ENCODE results near the gene TTC12. TPM values are rescaled to one million over a fixed set of nuclear protein-coding genes. Genes with fewer than 3 reads are reported as not detected.
A peak's percentile ranks its signal among the peaks of the same experiment; 100 is the strongest.

TTC12 gene
- total RNA-seq, 1 experiment from 2014 or later, result 30.5 TPM

- Mint-ChIP-seq H3K4me3 (ENCODE audit: unreplicated experiment) (no peak overlapping the region), H3K9me3 (ENCODE audit: unreplicated experiment) (no peaks in the 10 kb centered on the region), H3K27ac (ENCODE audit: low read depth, unreplicated experiment) (no peak overlapping the region), H3K4me1 (ENCODE audit: insufficient read depth, unreplicated experiment) (peaks cover 22% of the 10 kb centered on the region), H3K27me3 (ENCODE audit: insufficient read depth, unreplicated experiment) (no peaks in the 10 kb centered on the region), H3K36me3 (ENCODE audit: insufficient read depth, unreplicated experiment) (no peaks in the 10 kb centered on the region)
- ChIA-PET CTCF (interaction anchor here (1.2 kb wide), 2 partner anchors 91 to 97 kb away, joined by 3 read pairs; no protein-coding TSS in a partner anchor), POLR2A (interaction anchor here (1.3 to 1.9 kb wide), 3 partner anchors 9 to 12 kb away, joined by 3 to 8 read pairs (median 5); no protein-coding TSS in a partner anchor)
- no TSS peak for BruUV-seq (replicated peaks)
- intact Hi-C loops (cut with micrococcal nuclease), result no loop called here
- TF ChIP-seq, protein P1, sequence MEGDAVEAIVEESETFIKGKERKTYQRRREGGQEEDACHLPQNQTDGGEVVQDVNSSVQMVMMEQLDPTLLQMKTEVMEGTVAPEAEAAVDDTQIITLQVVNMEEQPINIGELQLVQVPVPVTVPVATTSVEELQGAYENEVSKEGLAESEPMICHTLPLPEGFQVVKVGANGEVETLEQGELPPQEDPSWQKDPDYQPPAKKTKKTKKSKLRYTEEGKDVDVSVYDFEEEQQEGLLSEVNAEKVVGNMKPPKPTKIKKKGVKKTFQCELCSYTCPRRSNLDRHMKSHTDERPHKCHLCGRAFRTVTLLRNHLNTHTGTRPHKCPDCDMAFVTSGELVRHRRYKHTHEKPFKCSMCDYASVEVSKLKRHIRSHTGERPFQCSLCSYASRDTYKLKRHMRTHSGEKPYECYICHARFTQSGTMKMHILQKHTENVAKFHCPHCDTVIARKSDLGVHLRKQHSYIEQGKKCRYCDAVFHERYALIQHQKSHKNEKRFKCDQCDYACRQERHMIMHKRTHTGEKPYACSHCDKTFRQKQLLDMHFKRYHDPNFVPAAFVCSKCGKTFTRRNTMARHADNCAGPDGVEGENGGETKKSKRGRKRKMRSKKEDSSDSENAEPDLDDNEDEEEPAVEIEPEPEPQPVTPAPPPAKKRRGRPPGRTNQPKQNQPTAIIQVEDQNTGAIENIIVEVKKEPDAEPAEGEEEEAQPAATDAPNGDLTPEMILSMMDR (IDR thresholded peaks at IDR 0.05; ENCODE audit: unreplicated experiment), result no peak
- DNase-seq (ENCODE audit: unreplicated experiment), result no peak
Measured at GRCh38 chr11:113396690-113397089, 82.3 kb downstream of the TTC12 start.

- H3K36me3 Mint-ChIP-seq (ENCODE audit: insufficient read depth, unreplicated experiment), result no peaks in the 10 kb centered on the region
- no peak for DNase-seq (ENCODE audit: unreplicated experiment)
- intact Hi-C loops (cut with micrococcal nuclease), result no loop called here
- TF ChIP-seq, protein P1 (IDR thresholded peaks at IDR 0.05; ENCODE audit: unreplicated experiment), result no peak
- no peak overlapping the region for H3K27ac Mint-ChIP-seq (ENCODE audit: low read depth, unreplicated experiment)
- no peaks in the 10 kb centered on the region for H3K27me3 Mint-ChIP-seq (ENCODE audit: insufficient read depth, unreplicated experiment)
- no peak overlapping the region for H3K4me3 Mint-ChIP-seq (ENCODE audit: unreplicated experiment)
- ChIA-PET CTCF (interaction anchor here (0.5 to 1.2 kb wide), 3 partner anchors 84 to 96 kb away, joined by 3 to 4 read pairs (median 3); no protein-coding TSS in a partner anchor), POLR2A (interaction anchor here (1.3 to 1.9 kb wide), 2 partner anchors 9 to 12 kb away, joined by 5 to 8 read pairs; no protein-coding TSS in a partner anchor)
- no TSS peak for BruUV-seq (replicated peaks)
- peaks cover 27% of the 10 kb centered on the region for H3K4me1 Mint-ChIP-seq (ENCODE audit: insufficient read depth, unreplicated experiment)
- no peaks in the 10 kb centered on the region for H3K9me3 Mint-ChIP-seq (ENCODE audit: unreplicated experiment)
Measured at GRCh38 chr11:113397212-113397611, 82.8 kb downstream of the TTC12 start.

GRCh38 chr11:113397821-113398220 is 83.4 kb downstream of the TTC12 start:
- BruUV-seq (replicated peaks), result no TSS peak
- no peaks in the 10 kb centered on the region for H3K27me3 Mint-ChIP-seq (ENCODE audit: insufficient read depth, unreplicated experiment)
- ChIA-PET POLR2A (interaction anchor here (1.3 to 1.9 kb wide), 3 partner anchors 8 to 50 kb away, joined by 3 to 8 read pairs (median 5); no protein-coding TSS in a partner anchor), CTCF (interaction anchor here (0.5 to 0.7 kb wide), 3 partner anchors 65 to 1118 kb away, joined by 3 to 4 read pairs (median 4); no protein-coding TSS in a partner anchor)
- no peak overlapping the region for H3K4me3 Mint-ChIP-seq (ENCODE audit: unreplicated experiment)
- H3K27ac Mint-ChIP-seq (ENCODE audit: low read depth, unreplicated experiment), result peak overlapping the region; percentile 27
- TF ChIP-seq, protein P1 (IDR thresholded peaks at IDR 0.05; ENCODE audit: unreplicated experiment), result no peak
- peaks cover 23% of the 10 kb centered on the region for H3K4me1 Mint-ChIP-seq (ENCODE audit: insufficient read depth, unreplicated experiment)
- intact Hi-C loops (cut with micrococcal nuclease), result no loop called here
- no peaks in the 10 kb centered on the region for H3K9me3 Mint-ChIP-seq (ENCODE audit: unreplicated experiment)
- no peak for DNase-seq (ENCODE audit: unreplicated experiment)
- no peaks in the 10 kb centered on the region for H3K36me3 Mint-ChIP-seq (ENCODE audit: insufficient read depth, unreplicated experiment)

- ChIA-PET POLR2A (interaction anchor here (1.4 to 1.9 kb wide), 2 partner anchors 14 to 49 kb away, joined by 3 to 8 read pairs; no protein-coding TSS in a partner anchor), CTCF (interaction anchor here (0.8 kb wide), 1 partner anchor 37 kb away, joined by 3 read pairs; no protein-coding TSS in a partner anchor)
- intact Hi-C loops (cut with micrococcal nuclease), result no loop called here
Measured at GRCh38 chr11:113398669-113399430, 84.5 kb downstream of the TTC12 start.

More at GRCh38 chr11:113398669-113399430, 84.5 kb downstream of the TTC12 start:
- H3K4me3 Mint-ChIP-seq (ENCODE audit: unreplicated experiment), result no peak overlapping the region
- H3K36me3 Mint-ChIP-seq (ENCODE audit: insufficient read depth, unreplicated experiment), result no peaks in the 10 kb centered on the region
- BruUV-seq (replicated peaks), result no TSS peak
- no peaks in the 10 kb centered on the region for H3K9me3 Mint-ChIP-seq (ENCODE audit: unreplicated experiment)
- peaks cover 22% of the 10 kb centered on the region for H3K4me1 Mint-ChIP-seq (ENCODE audit: insufficient read depth, unreplicated experiment)
- DNase-seq (ENCODE audit: unreplicated experiment), result no peak
- H3K27ac Mint-ChIP-seq (ENCODE audit: low read depth, unreplicated experiment), result no peak overlapping the region
- TF ChIP-seq, protein P1 (IDR thresholded peaks at IDR 0.05; ENCODE audit: unreplicated experiment), result no peak
- H3K27me3 Mint-ChIP-seq (ENCODE audit: insufficient read depth, unreplicated experiment), result no peaks in the 10 kb centered on the region
